GM12878 (cell line): ENCODE data around the gene HSPA12A. TPM values are rescaled to one million over a fixed set of nuclear protein-coding genes. Genes with fewer than 3 reads are reported as not detected.

ENCODE experiments used
- ATAC-seq: fragments of 200-7000 bp; cut with Tn5 transposase; 3 replicates; pipeline ENCODE4 v1.9.1; 2020; ENCODE audit warnings: mild to moderate bottlenecking, moderate library complexity
- BruUV-seq: library from RNA; stranded (reverse); fragments of 400-500 nt; replicated peaks from 2 replicates; lab custom pipeline; 2021; lab: Mats Ljungman, UMichigan
- CTCF ChIA-PET: fragments of 300-600 bp; sonication (Branson Sonifier 250); formaldehyde crosslinking; extraction: SDS; loops from one replicate; lab custom pipeline; 2021; ENCODE audit warnings: inconsistent platforms; lab: Yijun Ruan, JAX
- POLR2A ChIA-PET: fragments of 350-600 bp; formaldehyde crosslinking; extraction: SDS; loops from one replicate; lab custom pipeline; 2021; ENCODE audit warnings: inconsistent platforms; lab: Charles Lee
- RAD21 ChIA-PET: fragments of 300-600 bp; sonication (Branson Sonifier 250); formaldehyde crosslinking; loops from one replicate; lab custom pipeline; 2023; ENCODE audit warnings: antibody characterized with exemption; ENCODE audit not compliant: unreplicated experiment; lab: Charles Lee
- SMC1A ChIA-PET: fragments of 300-600 bp; sonication (Branson Sonifier 250); formaldehyde crosslinking; loops from one replicate; lab custom pipeline; 2023; ENCODE audit not compliant: unreplicated experiment, uncharacterized antibody; lab: Charles Lee
- DNase-seq: peaks from one replicate; pipeline ENCODE4 v3.0.0-alpha.2; 2011; ENCODE audit warnings: low read depth, low spot score
- FAIRE-seq: peaks from 3 replicates; lab custom pipeline; 2011; peaks lifted over from hg19 to GRCh38; lab: Jason Lieb, UNC
- H2AFZ ChIP-seq: 2 replicates; pipeline ENCODE4 v1.6.0; 2011; ENCODE audit warnings: low read depth, low read length, control low read depth; ENCODE audit not compliant: control insufficient read depth
- H3K27ac ChIP-seq: 2 replicates; pipeline ENCODE4 v1.5.1; 2011; ENCODE audit warnings: control low read depth; ENCODE audit not compliant: control insufficient read depth, insufficient read depth
- H3K27me3 ChIP-seq, 2 experiments: replicated peaks in 1 of 2; 2 replicates each; pipeline versions ENCODE4 v1.6.0 to v1.6.1; 2011; ENCODE audit warnings: low read length in 1 of 2; ENCODE audit not compliant: control insufficient read depth in 2 of 2, insufficient read depth in 2 of 2
- H3K36me3 ChIP-seq, 2 experiments: 2 replicates each; pipeline ENCODE4 v1.5.1; 2011; ENCODE audit warnings: low read length in 1 of 2; ENCODE audit not compliant: control insufficient read depth in 2 of 2, insufficient read depth in 2 of 2
- H3K4me1 ChIP-seq: 2 replicates; pipeline ENCODE4 v1.6.1; 2011; ENCODE audit warnings: mild to moderate bottlenecking, low read length, moderate library complexity, mixed read lengths; ENCODE audit not compliant: control insufficient read depth, insufficient read depth
- H3K4me2 ChIP-seq: 2 replicates; pipeline ENCODE4 v1.6.0; 2011; ENCODE audit warnings: control low read depth; ENCODE audit not compliant: control insufficient read depth, insufficient read depth
- H3K4me3 ChIP-seq: fragments of 200-600 bp; sonication (generic); 2 replicates; pipeline ENCODE4 v1.5.1; 2016
- H3K79me2 ChIP-seq: 2 replicates; pipeline ENCODE4 v1.6.0; 2011; ENCODE audit warnings: low read length; ENCODE audit not compliant: control insufficient read depth, insufficient read depth
- H3K9ac ChIP-seq: 2 replicates; pipeline ENCODE4 v1.8.0; 2011; ENCODE audit warnings: low read length, control low read depth, mixed read lengths; ENCODE audit not compliant: control insufficient read depth, insufficient read depth
- H3K9me3 ChIP-seq: replicated peaks from 3 replicates; pipeline ENCODE4 v1.5.1; 2011; ENCODE audit warnings: mild to moderate bottlenecking, low read length; ENCODE audit not compliant: control insufficient read depth, insufficient read depth
- H4K20me1 ChIP-seq: 2 replicates; pipeline ENCODE4 v1.6.0; 2011; ENCODE audit not compliant: control insufficient read depth, insufficient read depth
- ASH2L ChIP-seq: fragments of 300-600, 200-600 bp; sonication (generic); IDR thresholded peaks from 2 replicates; pipeline ENCODE4 v1.6.1; 2017; ENCODE audit warnings: low read depth, mild to moderate bottlenecking, borderline replicate concordance
- FOS ChIP-seq: IDR thresholded peaks from 3 replicates; pipeline ENCODE4 v1.6.1; 2011; ENCODE audit warnings: borderline replicate concordance; ENCODE audit not compliant: insufficient read length; ENCODE audit errors: extremely low read depth
- HDGF ChIP-seq: fragments of 450-650 bp; IDR thresholded peaks from 2 replicates; pipeline ENCODE4 v1.6.1; 2016; ENCODE audit warnings: antibody characterized with exemption
- LARP7 ChIP-seq: fragments of 450-650 bp; IDR thresholded peaks from 2 replicates; pipeline ENCODE4 v1.6.1; 2017; ENCODE audit warnings: mild to moderate bottlenecking
- MYC ChIP-seq: IDR thresholded peaks from 2 replicates; pipeline ENCODE4 v1.6.1; 2011; ENCODE audit warnings: mild to moderate bottlenecking, low read length, moderate library complexity, inconsistent platforms; ENCODE audit not compliant: insufficient read depth, insufficient replicate concordance, insufficient read length, severe bottlenecking
- PBX3 ChIP-seq: IDR thresholded peaks from 2 replicates; pipeline ENCODE4 v1.6.1; 2011; ENCODE audit warnings: mild to moderate bottlenecking, low read depth, low read length, moderate library complexity; ENCODE audit not compliant: insufficient replicate concordance
- RB1 ChIP-seq: fragments of 450-650 bp; formaldehyde crosslinking; IDR thresholded peaks from 2 replicates; pipeline ENCODE4 v1.6.1; 2017; ENCODE audit warnings: mild to moderate bottlenecking, borderline replicate concordance
- SIX5 ChIP-seq: IDR thresholded peaks from 2 replicates; pipeline ENCODE4 v1.6.1; 2011; ENCODE audit warnings: mild to moderate bottlenecking, low read depth, low read length, moderate library complexity; ENCODE audit not compliant: severe bottlenecking
- SMARCA5 ChIP-seq: fragments of 450-650 bp; IDR thresholded peaks from 2 replicates; pipeline ENCODE4 v1.6.1; 2017; ENCODE audit warnings: mild to moderate bottlenecking
- ZNF24 ChIP-seq: fragments of 450-650 bp; IDR thresholded peaks from 2 replicates; pipeline ENCODE4 v1.6.1; 2017; ENCODE audit warnings: antibody characterized with exemption, mild to moderate bottlenecking
- WGBS: methylation state at CpG from one replicate; pipeline ENCODE4 v1.1.6; 2016; ENCODE audit warnings: low lambda C conversion rate; ENCODE audit not compliant: insufficient replicate concordance, insufficient coverage; ENCODE audit errors: missing lambda C conversion rate; 5-methylcytosine and 5-hydroxymethylcytosine counted together
- in situ Hi-C: fragments of 300-500 bp; cut with MboI; formaldehyde crosslinking; loops from 9 replicates; pipeline ENCODE4 v1.14.3; 2018; ENCODE audit warnings: mixed read lengths
- intact Hi-C: fragments of 100-400 bp; cut with micrococcal nuclease; formaldehyde crosslinking; loops from one replicate; pipeline ENCODE4 v1.14.2; 2022; ENCODE audit not compliant: unreplicated experiment
- polyA plus RNA-seq, 11 experiments: library from polyadenylated mRNA; depleted of rRNA in 4 of 11; unstranded in 6 of 11; stranded (reverse) in 5 of 11; fragments of >200 nt; fragmentation: Nextera tagmentation in 4 of 11; fragmentation: Illumina TruSeq in 1 of 11; extraction: Ambion mirVana in 4 of 11; extraction: Trizol in 1 of 11; gene quantifications; 1 replicate in 1 of 11; 2 replicates in 10 of 11; pipeline versions ENCODE4 v1.2.1 to v1.2.3, GENCODE V29; 2011 to 2016; ENCODE audit warnings: inconsistent platforms in 2 of 11, missing spikeins in 2 of 11, low read depth in 1 of 11
- total RNA-seq, 4 experiments: library from RNA; depleted of rRNA in 3 of 4; stranded (reverse); fragments of >200 nt in 3 of 4; fragmentation: Illumina TruSeq in 1 of 4; extraction: Trizol in 1 of 4; gene quantifications; 2 replicates each; pipeline versions ENCODE4 v1.2.1 to v1.2.3, GENCODE V29; 2013 to 2021
- TF ChIP-seq, protein P1 (sequence below): fragments of 450-650 bp; conservative IDR thresholded peaks from 2 replicates; pipeline ENCODE4 v1.6.1; 2017; ENCODE audit warnings: mild to moderate bottlenecking, moderate library complexity
- TF ChIP-seq, protein P2 (sequence below): IDR thresholded peaks from 2 replicates; pipeline ENCODE4 v1.6.1; 2012; ENCODE audit warnings: improper control_type of control experiment, low read depth, low read length; ENCODE audit not compliant: insufficient replicate concordance

The HSPA12A gene
- total and polyA plus RNA-seq, 10 of the 15 experiments (the other 5 are each of a cell fraction or from before 2014, with no cell fraction given): 0.90 to 20.2 (median 2.8) TPM

- H3K27me3 ChIP-seq: no peaks in the 10 kb centered on the region
- no peak for TF ChIP-seq MYC
- TF ChIP-seq PBX3: no peak
- TF ChIP-seq, protein P1, sequence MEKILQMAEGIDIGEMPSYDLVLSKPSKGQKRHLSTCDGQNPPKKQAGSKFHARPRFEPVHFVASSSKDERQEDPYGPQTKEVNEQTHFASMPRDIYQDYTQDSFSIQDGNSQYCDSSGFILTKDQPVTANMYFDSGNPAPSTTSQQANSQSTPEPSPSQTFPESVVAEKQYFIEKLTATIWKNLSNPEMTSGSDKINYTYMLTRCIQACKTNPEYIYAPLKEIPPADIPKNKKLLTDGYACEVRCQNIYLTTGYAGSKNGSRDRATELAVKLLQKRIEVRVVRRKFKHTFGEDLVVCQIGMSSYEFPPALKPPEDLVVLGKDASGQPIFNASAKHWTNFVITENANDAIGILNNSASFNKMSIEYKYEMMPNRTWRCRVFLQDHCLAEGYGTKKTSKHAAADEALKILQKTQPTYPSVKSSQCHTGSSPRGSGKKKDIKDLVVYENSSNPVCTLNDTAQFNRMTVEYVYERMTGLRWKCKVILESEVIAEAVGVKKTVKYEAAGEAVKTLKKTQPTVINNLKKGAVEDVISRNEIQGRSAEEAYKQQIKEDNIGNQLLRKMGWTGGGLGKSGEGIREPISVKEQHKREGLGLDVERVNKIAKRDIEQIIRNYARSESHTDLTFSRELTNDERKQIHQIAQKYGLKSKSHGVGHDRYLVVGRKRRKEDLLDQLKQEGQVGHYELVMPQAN: no peak
- TF ChIP-seq SIX5: no peak
- TF ChIP-seq LARP7: no peak
- TF ChIP-seq, protein P2, sequence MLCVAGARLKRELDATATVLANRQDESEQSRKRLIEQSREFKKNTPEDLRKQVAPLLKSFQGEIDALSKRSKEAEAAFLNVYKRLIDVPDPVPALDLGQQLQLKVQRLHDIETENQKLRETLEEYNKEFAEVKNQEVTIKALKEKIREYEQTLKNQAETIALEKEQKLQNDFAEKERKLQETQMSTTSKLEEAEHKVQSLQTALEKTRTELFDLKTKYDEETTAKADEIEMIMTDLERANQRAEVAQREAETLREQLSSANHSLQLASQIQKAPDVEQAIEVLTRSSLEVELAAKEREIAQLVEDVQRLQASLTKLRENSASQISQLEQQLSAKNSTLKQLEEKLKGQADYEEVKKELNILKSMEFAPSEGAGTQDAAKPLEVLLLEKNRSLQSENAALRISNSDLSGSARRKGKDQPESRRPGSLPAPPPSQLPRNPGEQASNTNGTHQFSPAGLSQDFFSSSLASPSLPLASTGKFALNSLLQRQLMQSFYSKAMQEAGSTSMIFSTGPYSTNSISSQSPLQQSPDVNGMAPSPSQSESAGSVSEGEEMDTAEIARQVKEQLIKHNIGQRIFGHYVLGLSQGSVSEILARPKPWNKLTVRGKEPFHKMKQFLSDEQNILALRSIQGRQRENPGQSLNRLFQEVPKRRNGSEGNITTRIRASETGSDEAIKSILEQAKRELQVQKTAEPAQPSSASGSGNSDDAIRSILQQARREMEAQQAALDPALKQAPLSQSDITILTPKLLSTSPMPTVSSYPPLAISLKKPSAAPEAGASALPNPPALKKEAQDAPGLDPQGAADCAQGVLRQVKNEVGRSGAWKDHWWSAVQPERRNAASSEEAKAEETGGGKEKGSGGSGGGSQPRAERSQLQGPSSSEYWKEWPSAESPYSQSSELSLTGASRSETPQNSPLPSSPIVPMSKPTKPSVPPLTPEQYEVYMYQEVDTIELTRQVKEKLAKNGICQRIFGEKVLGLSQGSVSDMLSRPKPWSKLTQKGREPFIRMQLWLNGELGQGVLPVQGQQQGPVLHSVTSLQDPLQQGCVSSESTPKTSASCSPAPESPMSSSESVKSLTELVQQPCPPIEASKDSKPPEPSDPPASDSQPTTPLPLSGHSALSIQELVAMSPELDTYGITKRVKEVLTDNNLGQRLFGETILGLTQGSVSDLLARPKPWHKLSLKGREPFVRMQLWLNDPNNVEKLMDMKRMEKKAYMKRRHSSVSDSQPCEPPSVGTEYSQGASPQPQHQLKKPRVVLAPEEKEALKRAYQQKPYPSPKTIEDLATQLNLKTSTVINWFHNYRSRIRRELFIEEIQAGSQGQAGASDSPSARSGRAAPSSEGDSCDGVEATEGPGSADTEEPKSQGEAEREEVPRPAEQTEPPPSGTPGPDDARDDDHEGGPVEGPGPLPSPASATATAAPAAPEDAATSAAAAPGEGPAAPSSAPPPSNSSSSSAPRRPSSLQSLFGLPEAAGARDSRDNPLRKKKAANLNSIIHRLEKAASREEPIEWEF: no peak
- no peak for TF ChIP-seq FOS
- TF ChIP-seq RB1: no peak
- no peak for TF ChIP-seq ZNF24
- TF ChIP-seq SMARCA5: no peak
- no peak for TF ChIP-seq ASH2L
- no peak for TF ChIP-seq HDGF
- TF ChIP-seq, all 136 proteins: peak for 0
- Histone ChIP-seq H3K4me2 (no peak overlapping the region), H3K9ac (no peak overlapping the region), H2AFZ (no peak overlapping the region), H3K27ac (no peak overlapping the region), H4K20me1 (no peaks in the 10 kb centered on the region), H3K4me3 (no peak overlapping the region), H3K4me1 (no peaks in the 10 kb centered on the region), H3K79me2 (no peaks in the 10 kb centered on the region), H3K9me3 (no peaks in the 10 kb centered on the region), H3K36me3 (no peaks in the 10 kb centered on the region)
- no TSS peak for BruUV-seq
- ChIA-PET POLR2A (no interaction called here), CTCF (no interaction called here), SMC1A (no interaction called here), RAD21 (no interaction called here)
- 20% methylated on average over 4 of the region's 4 CpGs for WGBS
- intact Hi-C loops (no loop called here), in situ Hi-C loops (no loop called here)
- FAIRE-seq: no peak
- no peak for ATAC-seq
- no peak for DNase-seq
These were observed 8.8 kb downstream of the HSPA12A start for GRCh38 chr10:116733566-116733965.
